Vagina (tissue), 2 donors: ENCODE data around the gene IGFBP1. TPM values are rescaled to one million over a fixed set of nuclear protein-coding genes. Genes with fewer than 3 reads are reported as not detected.

Experiments
- DNase-seq, 2 donors: peaks; one replicate each; pipeline ENCODE4 v3.0.0-alpha.2; 2017; ENCODE audit errors: extremely low spot score in 2 of 2
- H3K27ac ChIP-seq: fragments of 200-600 bp; sonication (generic); one replicate; pipeline ENCODE4 v1.5.1; 2019
- H3K27me3 ChIP-seq: fragments of 200-600 bp; sonication (generic); one replicate; pipeline ENCODE4 v1.5.1; 2019
- H3K36me3 ChIP-seq, 2 donors: fragments of 200-600 bp; sonication (generic); one replicate each; pipeline ENCODE4 v1.5.1; 2017 to 2019
- H3K4me1 ChIP-seq: fragments of 200-600 bp; sonication (generic); one replicate; pipeline ENCODE4 v1.5.1; 2019
- H3K4me3 ChIP-seq, 2 donors: fragments of 200-600 bp; sonication (generic); 1 replicate in 1 of 2; 2 replicates in 1 of 2; pipeline ENCODE4 v1.5.1; 2016 to 2019
- H3K9me3 ChIP-seq: fragments of 200-600 bp; sonication (generic); one replicate; pipeline ENCODE4 v1.5.1; 2019
- CTCF ChIP-seq, 3 experiments: fragments of 450-650 bp in 2 of 3; fragments of 200-600 bp in 1 of 3; sonication (generic) in 1 of 3; IDR thresholded peaks; one replicate each; pipeline ENCODE4 v1.5.1; 2017 to 2019; ENCODE audit warnings: antibody characterized with exemption in 3 of 3, mild to moderate bottlenecking in 2 of 3, moderate library complexity in 2 of 3
- POLR2A ChIP-seq, 2 donors: fragments of 450-650 bp; IDR thresholded peaks; one replicate each; pipeline ENCODE4 v1.6.1; 2017; ENCODE audit warnings: antibody characterized with exemption in 2 of 2, mild to moderate bottlenecking in 2 of 2, moderate library complexity in 2 of 2
- POLR2AphosphoS5 ChIP-seq, 2 donors: sonication (generic); formaldehyde crosslinking; IDR thresholded peaks; one replicate each; pipeline ENCODE4 v1.9.0; 2017; ENCODE audit warnings: antibody characterized with exemption in 2 of 2, mild to moderate bottlenecking in 2 of 2, low read depth in 1 of 2; ENCODE audit not compliant: insufficient read depth in 1 of 2
- intact Hi-C: fragments of 100-400 bp; cut with DNase I; formaldehyde crosslinking; loops from one replicate; pipeline ENCODE4 v1.15.1; 2023
- total RNA-seq: library from RNA; depleted of rRNA; stranded (reverse); fragments of >200 nt; gene quantifications from one replicate; pipeline ENCODE4 v1.2.3, GENCODE V29; 2016

Gene IGFBP1
- total RNA-seq, 1 donor from 2014 or later = 1.7 TPM

- intact Hi-C loops = loop anchor here (10.0 kb wide), 1 partner anchor 1268 kb away; no protein-coding TSS in a partner anchor
- H3K27me3 ChIP-seq = no peaks in the 10 kb centered on the region
- TF ChIP-seq POLR2A (IDR thresholded peaks at IDR 0.05) (no peak), POLR2AphosphoS5 (IDR thresholded peaks at IDR 0.05; ENCODE audit: insufficient read depth in 1 of 2, low read depth in 1 of 2) (no peak), CTCF (IDR thresholded peaks at IDR 0.05) (no peak)
- no peak overlapping the region for H3K4me3 ChIP-seq
- no peaks in the 10 kb centered on the region for H3K9me3 ChIP-seq
- DNase-seq = no peak
- peaks cover 0 to 35% of the 10 kb centered on the region in 2 donors for H3K36me3 ChIP-seq
- H3K4me1 ChIP-seq = peaks cover 54% of the 10 kb centered on the region
- H3K27ac ChIP-seq = peak overlapping the region; percentile 29
These were observed 28.8 kb downstream of the IGFBP1 start for GRCh38 chr7:45917064-45917463.

- H3K4me3 ChIP-seq = peak overlapping the region; percentile 28 to 53
- no peak for DNase-seq
- intact Hi-C loops = loop anchor here (10.0 kb wide), 1 partner anchor 1267 kb away; no protein-coding TSS in a partner anchor
These were observed 29.4 kb downstream of the IGFBP1 start for GRCh38 chr7:45917658-45918057.

GRCh38 chr7:45918556-45918955 is 30.3 kb downstream of the IGFBP1 start:
- intact Hi-C loops = loop anchor here (10.0 kb wide), 1 partner anchor 1266 kb away; no protein-coding TSS in a partner anchor
- Histone ChIP-seq H3K4me3 (peak overlapping the region; percentile 53 to 85), H3K27ac (peak overlapping the region; percentile 49), H3K9me3 (no peaks in the 10 kb centered on the region), H3K4me1 (peaks cover 64% of the 10 kb centered on the region), H3K27me3 (no peaks in the 10 kb centered on the region), H3K36me3 (peaks cover 0 to 26% of the 10 kb centered on the region in 2 donors)
- TF ChIP-seq POLR2A (IDR thresholded peaks at IDR 0.05) = no peak
- TF ChIP-seq POLR2AphosphoS5 (IDR thresholded peaks at IDR 0.05; ENCODE audit: insufficient read depth in 1 of 2, low read depth in 1 of 2) = no peak
- TF ChIP-seq CTCF (IDR thresholded peaks at IDR 0.05) = no peak
- DNase-seq = no peak

More at GRCh38 chr7:45917658-45918057, 29.4 kb downstream of the IGFBP1 start:
- TF ChIP-seq CTCF (IDR thresholded peaks at IDR 0.05) (peak; percentile 84 to 97 (median 90)), POLR2A (IDR thresholded peaks at IDR 0.05) (no peak), POLR2AphosphoS5 (IDR thresholded peaks at IDR 0.05; ENCODE audit: insufficient read depth in 1 of 2, low read depth in 1 of 2) (peak in 1 of 2 donors; percentile 36)
- H3K27me3 ChIP-seq = no peaks in the 10 kb centered on the region
- H3K36me3 ChIP-seq = peaks cover 0 to 35% of the 10 kb centered on the region in 2 donors
- peak overlapping the region; percentile 49 for H3K27ac ChIP-seq
- peaks cover 58% of the 10 kb centered on the region for H3K4me1 ChIP-seq
- H3K9me3 ChIP-seq = no peaks in the 10 kb centered on the region

- Histone ChIP-seq H3K27me3 (no peaks in the 10 kb centered on the region), H3K27ac (peak overlapping the region; percentile 49), H3K4me3 (peak overlapping the region; percentile 53 to 85), H3K36me3 (peaks cover 0 to 19% of the 10 kb centered on the region in 2 donors), H3K4me1 (peaks cover 64% of the 10 kb centered on the region), H3K9me3 (no peaks in the 10 kb centered on the region)
- DNase-seq = no peak
- intact Hi-C loops = loop anchor here (10.0 kb wide), 1 partner anchor 1265 kb away; no protein-coding TSS in a partner anchor
- no peak for TF ChIP-seq POLR2A (IDR thresholded peaks at IDR 0.05)
- no peak for TF ChIP-seq CTCF (IDR thresholded peaks at IDR 0.05)
- no peak for TF ChIP-seq POLR2AphosphoS5 (IDR thresholded peaks at IDR 0.05; ENCODE audit: insufficient read depth in 1 of 2, low read depth in 1 of 2)
These were observed 31.0 kb downstream of the IGFBP1 start for GRCh38 chr7:45919231-45919784.

- DNase-seq = no peak
- H3K4me3 ChIP-seq = peak overlapping the region; percentile 53 to 85
- H3K4me1 ChIP-seq = peaks cover 64% of the 10 kb centered on the region
- intact Hi-C loops = loop anchor here (5.0 to 10.0 kb wide), 3 partner anchors 432 to 1265 kb away; no protein-coding TSS in a partner anchor
- no peaks in the 10 kb centered on the region for H3K9me3 ChIP-seq
- H3K27me3 ChIP-seq = no peaks in the 10 kb centered on the region
- TF ChIP-seq POLR2A (IDR thresholded peaks at IDR 0.05) (no peak), POLR2AphosphoS5 (IDR thresholded peaks at IDR 0.05; ENCODE audit: insufficient read depth in 1 of 2, low read depth in 1 of 2) (no peak), CTCF (IDR thresholded peaks at IDR 0.05) (no peak)
- peak overlapping the region; percentile 49 for H3K27ac ChIP-seq
- H3K36me3 ChIP-seq = peaks cover 0 to 12% of the 10 kb centered on the region in 2 donors
These were observed 31.7 kb downstream of the IGFBP1 start for GRCh38 chr7:45919993-45920459.
